GM12873 (cell line): ENCODE measurements around the gene TCEANC2.

Experiments
- CTCF ChIP-seq: IDR thresholded peaks from 2 replicates; pipeline ENCODE4 v1.5.1; 2012; ENCODE audit warnings: low read depth, mild to moderate bottlenecking, moderate library complexity, low read length, control low read depth; ENCODE audit not compliant: insufficient read depth; ENCODE audit errors: missing control alignments

TCEANC2 gene

DNA sequence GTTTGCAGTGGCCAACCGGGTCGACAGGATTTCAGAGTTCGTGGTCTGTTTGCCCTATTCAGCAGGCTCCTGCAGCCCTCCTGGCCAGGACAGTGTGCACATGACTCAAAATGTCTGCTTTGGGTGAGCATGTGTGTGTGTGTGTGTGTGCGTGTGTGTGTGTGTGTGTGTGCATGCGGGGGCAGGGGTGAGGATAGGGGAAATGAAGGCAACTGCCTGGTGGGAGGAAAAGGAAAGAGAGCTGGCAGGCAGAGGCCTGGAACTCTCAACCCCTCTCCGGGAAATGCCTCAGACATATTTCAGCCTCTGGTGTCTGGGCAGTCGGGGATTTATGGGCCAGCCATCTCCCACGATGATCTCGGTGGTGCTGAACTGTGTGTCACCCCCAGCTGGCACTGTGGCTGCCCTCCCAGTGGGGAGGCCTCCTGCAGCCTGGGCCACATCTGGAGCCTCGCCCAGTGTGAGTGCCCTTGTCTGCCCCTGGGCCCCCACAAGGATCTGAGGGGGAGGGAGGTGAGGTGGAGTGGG, 84.2 kb downstream of the TCEANC2 start:
- TF ChIP-seq CTCF, result no peak

- no peak for TF ChIP-seq CTCF
Measured at GRCh38 chr1:54138994-54139393, 85.6 kb downstream of the TCEANC2 start.

DNA sequence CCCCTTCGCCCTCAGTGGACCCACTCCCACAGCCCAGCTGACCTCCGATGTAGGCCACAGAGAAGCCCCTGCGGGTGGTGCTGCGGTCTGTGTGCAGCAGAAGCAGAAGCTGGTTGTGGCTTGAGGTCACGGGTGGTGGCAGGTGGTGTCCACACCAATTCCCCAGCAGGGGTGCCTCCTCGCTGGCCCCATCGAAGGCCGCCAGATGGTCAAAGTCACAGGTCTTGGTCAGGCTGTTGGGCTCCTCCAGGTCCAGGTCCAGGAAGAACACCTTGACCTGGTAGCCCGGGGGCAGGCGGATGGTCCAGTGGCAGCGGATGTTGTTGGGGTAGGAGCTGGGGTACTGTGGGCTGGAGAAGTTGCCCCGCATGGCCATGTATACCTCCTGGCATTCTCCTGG, 86.3 kb downstream of the TCEANC2 start:
- TF ChIP-seq CTCF, result no peak

DNA sequence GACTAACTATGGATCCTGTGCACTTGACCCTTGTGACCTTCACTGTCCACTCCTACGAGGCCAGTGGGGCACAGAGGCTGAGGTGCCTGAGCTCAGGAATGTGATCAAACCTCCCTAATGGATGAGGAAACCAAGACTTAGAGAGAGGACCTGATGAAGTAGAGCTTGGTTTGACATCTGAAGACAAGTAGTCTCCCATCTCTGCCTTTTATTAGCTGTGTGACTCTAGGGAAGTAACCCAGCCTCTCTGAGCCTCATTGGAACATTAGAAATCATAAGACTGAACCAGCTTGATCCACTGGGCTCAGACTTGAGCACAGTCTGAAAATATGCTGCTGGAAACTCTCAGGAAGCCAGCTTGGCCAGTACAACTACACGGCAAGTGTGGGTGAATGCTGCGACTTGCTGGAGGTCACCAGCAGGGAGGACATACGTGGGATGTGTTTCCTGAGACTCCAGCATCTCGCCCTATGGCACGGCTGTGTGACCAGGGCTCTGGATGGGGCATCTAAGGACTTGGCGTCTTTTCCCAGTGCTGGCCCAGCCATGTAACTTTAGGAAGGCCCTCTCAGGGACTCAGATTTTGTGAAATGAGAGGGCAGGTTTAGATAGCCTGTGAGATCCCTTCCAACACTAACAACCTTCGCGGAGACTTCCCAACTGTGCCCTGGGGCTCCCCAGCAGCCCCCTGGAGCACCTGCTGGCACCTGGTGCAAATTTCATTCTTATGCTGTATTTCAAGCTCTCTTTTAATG, 88.9 kb downstream of the TCEANC2 start:
- TF ChIP-seq CTCF, result no peak

DNA sequence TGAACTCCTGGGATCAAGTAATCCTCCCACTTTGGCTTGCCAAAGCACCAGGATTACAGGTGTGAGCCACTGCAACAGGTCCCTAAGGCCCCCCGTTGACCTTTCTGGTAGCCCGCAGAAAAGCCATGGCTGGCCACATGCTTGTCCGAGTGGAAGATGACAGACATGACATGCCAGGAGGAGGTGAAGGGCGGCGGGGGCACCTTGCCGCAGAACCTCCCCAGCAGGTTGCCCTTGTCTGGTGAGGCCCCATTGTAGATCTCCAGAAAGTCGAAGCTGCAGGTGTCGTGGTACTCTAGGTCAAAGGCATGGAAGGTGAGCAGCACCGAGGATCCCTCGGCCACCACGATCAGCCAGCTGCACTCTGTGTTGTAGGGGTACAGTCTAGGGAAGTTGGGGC, 91.0 kb downstream of the TCEANC2 start:
- no peak for TF ChIP-seq CTCF

GRCh38 chr1:54149734-54150133, 96.3 kb downstream of the TCEANC2 start:
- no peak for TF ChIP-seq CTCF

DNA sequence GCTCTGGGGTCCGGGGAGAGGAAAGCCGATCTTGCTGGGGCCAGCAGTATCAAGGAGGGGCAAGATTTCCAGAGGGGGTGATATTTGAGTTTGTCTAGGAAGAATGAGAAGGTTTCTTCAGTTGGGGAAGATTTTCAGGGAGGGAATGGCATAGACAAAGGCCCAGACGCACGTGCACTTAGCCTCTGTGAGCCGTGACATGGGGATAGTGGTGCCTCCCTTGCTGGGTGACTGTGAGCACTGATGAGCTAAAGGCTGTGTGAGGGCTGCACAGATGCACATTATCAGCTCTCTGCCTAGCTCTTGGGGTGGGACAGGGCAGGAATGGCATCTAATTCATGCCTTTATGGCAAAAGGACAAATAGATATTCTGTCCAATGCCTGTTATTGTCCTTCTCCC, 97.6 kb downstream of the TCEANC2 start:
- no peak for TF ChIP-seq CTCF
